ENCODE data around the gene ARHGAP42. TPM values are rescaled to one million over a fixed set of nuclear protein-coding genes. Genes with fewer than 3 reads are reported as not detected.

The ARHGAP42 gene
- polyA plus RNA-seq, 1 donor (not counting 4 experiments of a cell fraction or from before 2014, with no cell fraction given): 5.5 TPM

DNA sequence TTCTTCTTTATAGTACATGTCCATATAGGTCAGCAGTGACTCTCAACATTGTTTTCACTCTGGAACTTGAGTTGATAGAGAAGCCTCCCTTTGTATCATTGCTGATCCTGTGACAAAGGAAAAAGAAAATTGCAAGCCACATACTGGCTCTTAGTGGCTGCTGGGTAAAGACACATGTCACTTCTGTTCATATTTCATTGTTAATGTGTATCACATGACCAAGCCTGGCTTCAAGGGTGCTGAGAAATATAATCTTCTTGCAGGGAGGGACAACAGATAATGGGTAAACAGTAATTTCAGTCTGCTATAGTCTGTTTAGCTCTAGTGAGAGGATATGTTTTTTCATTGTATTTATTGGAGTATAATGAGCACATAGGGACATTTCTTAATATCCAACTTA is 269.3 kb downstream of the ARHGAP42 start:
- H2AFZ ChIP-seq (ENCODE audit: control insufficient read depth, low read length): no peak overlapping the region
- no peaks in the 10 kb centered on the region for H3K79me2 ChIP-seq (ENCODE audit: control insufficient read depth, insufficient read depth, low read length)
- no peaks in the 10 kb centered on the region for H3K9me1 ChIP-seq (ENCODE audit: control insufficient read depth, extremely low read depth, insufficient read depth, low read length)
- DNase-seq (ENCODE audit: low read depth, low spot score) (no peak), FAIRE-seq (no peak)
- dilution Hi-C loops (cut with MboI; ENCODE audit: extremely low pct_ligation_motif_present, low sequenced_read_pairs): no loop called here
- no peak overlapping the region for H3K4me3 ChIP-seq (ENCODE audit: control insufficient read depth in 2 of 3, extremely low read depth in 1 of 3, insufficient read depth in 2 of 3, low read depth in 1 of 3, low read length in 3 of 3)
- no peak overlapping the region for H3K9ac ChIP-seq (ENCODE audit: control insufficient read depth, extremely low read depth, insufficient read depth, low read length)
- no peaks in the 10 kb centered on the region for H3K9me3 ChIP-seq (ENCODE audit: control insufficient read depth, low read depth, low read length)
- TF ChIP-seq CTCF (optimal IDR thresholded peaks at IDR 0.05 in 1 of 3, IDR thresholded peaks at IDR 0.05 in 1 of 3, conservative IDR thresholded peaks at IDR 0.05 in 1 of 3; ENCODE audit: extremely low read depth in 1 of 3, insufficient read depth in 2 of 3, low read length in 3 of 3) (no peak), EZH2 (IDR thresholded peaks at IDR 0.05; ENCODE audit: low read length) (no peak)
- no peaks in the 10 kb centered on the region for H3K27me3 ChIP-seq (ENCODE audit: control insufficient read depth, extremely low read depth, insufficient read depth, low read length)
- H4K20me1 ChIP-seq (ENCODE audit: control insufficient read depth, extremely low read depth, insufficient read depth, low read length): no peaks in the 10 kb centered on the region
- H3K4me1 ChIP-seq (ENCODE audit: control insufficient read depth, extremely low read depth, insufficient read depth, low read length): no peaks in the 10 kb centered on the region
- no peaks in the 10 kb centered on the region for H3K36me3 ChIP-seq (ENCODE audit: control insufficient read depth in 2 of 2, extremely low read depth in 1 of 2, insufficient read depth in 2 of 2, low read length in 2 of 2)
- no peak overlapping the region for H3K27ac ChIP-seq (ENCODE audit: control insufficient read depth, insufficient read depth, low read length)
- H3K4me2 ChIP-seq (ENCODE audit: control insufficient read depth, extremely low read depth, insufficient read depth, low read depth, low read length): no peak overlapping the region

DNA sequence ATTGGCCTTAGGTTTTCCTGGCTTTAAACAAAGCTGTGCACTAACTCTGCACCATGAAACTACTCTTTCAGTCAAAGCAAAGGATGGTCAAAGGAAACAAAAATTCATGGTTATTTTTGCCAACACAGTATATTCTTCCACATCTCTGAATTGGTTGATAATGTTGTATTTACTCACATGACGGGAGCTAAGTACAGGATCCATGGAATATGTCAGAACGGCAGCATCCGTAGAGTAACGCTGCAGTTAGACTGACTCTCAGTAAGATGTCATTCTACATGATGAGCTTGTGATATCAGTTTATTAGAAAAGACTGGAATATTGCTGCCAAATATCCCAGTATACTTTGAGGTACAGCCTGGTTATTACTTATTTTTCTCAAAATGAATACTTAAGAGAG is 270.4 kb downstream of the ARHGAP42 start:
- H3K9me1 ChIP-seq (ENCODE audit: control insufficient read depth, extremely low read depth, insufficient read depth, low read length): no peaks in the 10 kb centered on the region
- TF ChIP-seq CTCF (optimal IDR thresholded peaks at IDR 0.05 in 1 of 3, IDR thresholded peaks at IDR 0.05 in 1 of 3, conservative IDR thresholded peaks at IDR 0.05 in 1 of 3; ENCODE audit: extremely low read depth in 1 of 3, insufficient read depth in 2 of 3, low read length in 3 of 3): no peak
- TF ChIP-seq EZH2 (IDR thresholded peaks at IDR 0.05; ENCODE audit: low read length): no peak
- dilution Hi-C loops (cut with MboI; ENCODE audit: extremely low pct_ligation_motif_present, low sequenced_read_pairs): no loop called here
- no peak overlapping the region for H2AFZ ChIP-seq (ENCODE audit: control insufficient read depth, low read length)
- no peaks in the 10 kb centered on the region for H4K20me1 ChIP-seq (ENCODE audit: control insufficient read depth, extremely low read depth, insufficient read depth, low read length)
- no peak overlapping the region for H3K4me3 ChIP-seq (ENCODE audit: control insufficient read depth in 2 of 3, extremely low read depth in 1 of 3, insufficient read depth in 2 of 3, low read depth in 1 of 3, low read length in 3 of 3)
- H3K9ac ChIP-seq (ENCODE audit: control insufficient read depth, extremely low read depth, insufficient read depth, low read length): no peak overlapping the region
- no peak for DNase-seq (ENCODE audit: low read depth, low spot score)
- H3K9me3 ChIP-seq (ENCODE audit: control insufficient read depth, low read depth, low read length): no peaks in the 10 kb centered on the region
- no peaks in the 10 kb centered on the region for H3K79me2 ChIP-seq (ENCODE audit: control insufficient read depth, insufficient read depth, low read length)
- no peaks in the 10 kb centered on the region for H3K4me1 ChIP-seq (ENCODE audit: control insufficient read depth, extremely low read depth, insufficient read depth, low read length)
- no peak overlapping the region for H3K27ac ChIP-seq (ENCODE audit: control insufficient read depth, insufficient read depth, low read length)
- no peak for FAIRE-seq
- no peaks in the 10 kb centered on the region for H3K27me3 ChIP-seq (ENCODE audit: control insufficient read depth, extremely low read depth, insufficient read depth, low read length)
- H3K36me3 ChIP-seq (ENCODE audit: control insufficient read depth in 2 of 2, extremely low read depth in 1 of 2, insufficient read depth in 2 of 2, low read length in 2 of 2): no peaks in the 10 kb centered on the region
- H3K4me2 ChIP-seq (ENCODE audit: control insufficient read depth, extremely low read depth, insufficient read depth, low read depth, low read length): no peak overlapping the region
